HEK293 (cell line): ENCODE data around the gene ATXN1L.

ENCODE experiments used
- AEBP2 ChIP-seq: fragments of 450-650 bp; formaldehyde crosslinking; IDR thresholded peaks from 2 replicates; pipeline ENCODE4 v1.5.1; 2016; ENCODE audit warnings: missing biosample characterization, missing genetic modification characterization, borderline replicate concordance
- ATF2 ChIP-seq: fragments of 450-650 bp; formaldehyde crosslinking; IDR thresholded peaks from 2 replicates; pipeline ENCODE4 v1.5.1; 2016; ENCODE audit warnings: missing biosample characterization, missing genetic modification characterization, low read depth
- BCL6B ChIP-seq: fragments of 450-650 bp; formaldehyde crosslinking; IDR thresholded peaks from 2 replicates; pipeline ENCODE4 v1.5.1; 2017; ENCODE audit warnings: missing biosample characterization, missing genetic modification characterization
- HOXA7 ChIP-seq: sonication (generic); formaldehyde crosslinking; IDR thresholded peaks from 2 replicates; pipeline ENCODE4 v1.8.1; 2022; ENCODE audit warnings: missing genetic modification reagents, borderline replicate concordance
- HOXC10 ChIP-seq: sonication (generic); formaldehyde crosslinking; IDR thresholded peaks from 2 replicates; pipeline ENCODE4 v1.8.1; 2023; ENCODE audit warnings: mild to moderate bottlenecking, missing genetic modification reagents
- IKZF3 ChIP-seq: fragments of 450-650 bp; IDR thresholded peaks from 2 replicates; pipeline ENCODE4 v1.5.0; 2018; ENCODE audit warnings: missing biosample characterization, mild to moderate bottlenecking, missing genetic modification characterization, moderate library complexity
- KLF8 ChIP-seq: fragments of 450-650 bp; formaldehyde crosslinking; IDR thresholded peaks from 2 replicates; pipeline ENCODE4 v1.5.1; 2016; ENCODE audit warnings: missing biosample characterization, missing genetic modification characterization
- PRDM6 ChIP-seq: fragments of 450-650 bp; formaldehyde crosslinking; IDR thresholded peaks from 2 replicates; pipeline ENCODE4 v1.5.1; 2017; ENCODE audit warnings: missing biosample characterization, missing genetic modification characterization
- REPIN1 ChIP-seq: fragments of 450-650 bp; formaldehyde crosslinking; IDR thresholded peaks from 2 replicates; pipeline ENCODE4 v1.5.1; 2017; ENCODE audit warnings: missing biosample characterization, missing genetic modification characterization, low read depth
- SCRT1 ChIP-seq: fragments of 450-650 bp; formaldehyde crosslinking; IDR thresholded peaks from 2 replicates; pipeline ENCODE4 v1.5.1; 2016; ENCODE audit warnings: missing biosample characterization, missing genetic modification characterization, borderline replicate concordance
- SP7 ChIP-seq: fragments of 450-650 bp; formaldehyde crosslinking; IDR thresholded peaks from 2 replicates; pipeline ENCODE4 v1.5.1; 2016; ENCODE audit warnings: missing biosample characterization, missing genetic modification characterization
- ZBTB20 ChIP-seq: fragments of 450-650 bp; formaldehyde crosslinking; IDR thresholded peaks from 2 replicates; pipeline ENCODE4 v1.5.1; 2016; ENCODE audit warnings: missing biosample characterization, missing genetic modification characterization
- ZFHX2 ChIP-seq: fragments of 450-650 bp; formaldehyde crosslinking; conservative IDR thresholded peaks from 2 replicates; pipeline ENCODE4 v1.5.1; 2016; ENCODE audit warnings: missing biosample characterization, missing genetic modification characterization
- ZFP37 ChIP-seq: fragments of 450-650 bp; formaldehyde crosslinking; IDR thresholded peaks from 2 replicates; pipeline ENCODE4 v1.5.1; 2016; ENCODE audit warnings: missing biosample characterization, missing genetic modification characterization
- ZNF121 ChIP-seq: fragments of 450-650 bp; formaldehyde crosslinking; IDR thresholded peaks from 2 replicates; pipeline ENCODE4 v1.5.1; 2016; ENCODE audit warnings: missing biosample characterization, missing genetic modification characterization
- ZNF146 ChIP-seq: fragments of 450-650 bp; formaldehyde crosslinking; IDR thresholded peaks from 2 replicates; pipeline ENCODE4 v1.5.1; 2016; ENCODE audit warnings: missing biosample characterization, missing genetic modification characterization
- ZNF16 ChIP-seq: fragments of 450-650 bp; formaldehyde crosslinking; IDR thresholded peaks from 2 replicates; pipeline ENCODE4 v1.5.1; 2016; ENCODE audit warnings: low read depth, missing biosample characterization, missing genetic modification characterization
- ZNF202 ChIP-seq: fragments of 450-650 bp; formaldehyde crosslinking; IDR thresholded peaks from 2 replicates; pipeline ENCODE4 v1.5.1; 2016; ENCODE audit warnings: missing biosample characterization, missing genetic modification characterization, borderline replicate concordance
- ZNF221 ChIP-seq: fragments of 450-650 bp; formaldehyde crosslinking; IDR thresholded peaks from 2 replicates; pipeline ENCODE4 v1.5.1; 2017; ENCODE audit warnings: missing biosample characterization, missing genetic modification characterization, borderline replicate concordance
- ZNF501 ChIP-seq: fragments of 450-650 bp; formaldehyde crosslinking; IDR thresholded peaks from 2 replicates; pipeline ENCODE4 v1.5.1; 2016; ENCODE audit warnings: missing biosample characterization, missing genetic modification characterization
- ZNF514 ChIP-seq: fragments of 450-650 bp; formaldehyde crosslinking; IDR thresholded peaks from 2 replicates; pipeline ENCODE4 v1.5.1; 2016; ENCODE audit warnings: missing biosample characterization, missing genetic modification characterization
- ZNF529 ChIP-seq: fragments of 450-650 bp; formaldehyde crosslinking; IDR thresholded peaks from 2 replicates; pipeline ENCODE4 v1.5.1; 2017; ENCODE audit warnings: missing genetic modification characterization, missing biosample characterization; ENCODE audit not compliant: insufficient replicate concordance
- ZNF600 ChIP-seq: fragments of 450-650 bp; formaldehyde crosslinking; IDR thresholded peaks from 2 replicates; pipeline ENCODE4 v1.5.1; 2016; ENCODE audit warnings: missing biosample characterization, missing genetic modification characterization
- ZNF621 ChIP-seq: fragments of 450-650 bp; formaldehyde crosslinking; IDR thresholded peaks from 2 replicates; pipeline ENCODE4 v1.5.1; 2017; ENCODE audit warnings: missing biosample characterization, missing genetic modification characterization
- ZNF626 ChIP-seq: fragments of 450-650 bp; sonication (Bioruptor Pico); formaldehyde crosslinking; IDR thresholded peaks from 2 replicates; pipeline ENCODE4 v1.5.1; 2018; ENCODE audit warnings: missing biosample characterization, missing genetic modification characterization, inconsistent platforms
- ZNF660 ChIP-seq: fragments of 450-650 bp; IDR thresholded peaks from 2 replicates; pipeline ENCODE4 v1.5.1; 2018; ENCODE audit warnings: missing biosample characterization, mild to moderate bottlenecking, missing genetic modification characterization
- ZNF692 ChIP-seq: fragments of 450-650 bp; formaldehyde crosslinking; IDR thresholded peaks from 2 replicates; pipeline ENCODE4 v1.5.1; 2016; ENCODE audit warnings: missing biosample characterization, missing genetic modification characterization
- ZSCAN16 ChIP-seq: fragments of 450-650 bp; formaldehyde crosslinking; IDR thresholded peaks from 2 replicates; pipeline ENCODE4 v1.5.1; 2016; ENCODE audit warnings: missing biosample characterization, missing genetic modification characterization
- ZSCAN18 ChIP-seq: fragments of 450-650 bp; formaldehyde crosslinking; IDR thresholded peaks from 2 replicates; pipeline ENCODE4 v1.5.1; 2016; ENCODE audit warnings: missing biosample characterization, missing genetic modification characterization
- ZSCAN5A ChIP-seq: fragments of 450-650 bp; formaldehyde crosslinking; IDR thresholded peaks from 2 replicates; pipeline ENCODE4 v1.5.1; 2016; ENCODE audit warnings: missing biosample characterization, missing genetic modification characterization

The ATXN1L gene

GRCh38 chr16:71894921-71895678, 49.3 kb downstream of the ATXN1L start, which contains the start of gene IST1 (continued):
- TF ChIP-seq ZNF692 (tag by site-specific recombination) (peak; percentile 97), SP7 (tag by site-specific recombination) (peak; percentile 93), HOXA7 (CRISPR knock-in tag) (no peak), ZNF501 (tag by site-specific recombination) (peak; percentile 92), ZNF16 (no peak), ZNF621 (tag by site-specific recombination) (no peak), ZNF626 (no peak), ZSCAN18 (tag by site-specific recombination) (peak; percentile 89; the same call in 1 of the 2 replicates), IKZF3 (peak; percentile 93), SCRT1 (tag by site-specific recombination) (peak; percentile 16; the same call in 1 of the 2 replicates), ATF2 (tag by site-specific recombination) (no peak), ZSCAN5A (tag by site-specific recombination) (no peak), BCL6B (tag by site-specific recombination) (0 out of 2 replicates have a peak, but pooled peaks have one; percentile 11), ZNF221 (tag by site-specific recombination) (no peak), AEBP2 (tag by site-specific recombination) (no peak), ZNF514 (tag by site-specific recombination) (no peak), REPIN1 (0 out of 2 replicates have a peak, but pooled peaks have one; percentile 67), KLF8 (tag by site-specific recombination) (peak; percentile 82), ZFP37 (peak; percentile 82; the same call in 1 of the 2 replicates), ZNF202 (tag by site-specific recombination) (no peak), ZBTB20 (tag by site-specific recombination) (peak; percentile 89), ZNF146 (tag by site-specific recombination) (peak; percentile 13; the same call in 1 of the 2 replicates), ZNF529 (tag by site-specific recombination) (no peak), ZFHX2 (tag by site-specific recombination) (peak; percentile 89), PRDM6 (tag by site-specific recombination) (no peak), ZNF600 (tag by site-specific recombination) (peak; percentile 90), ZNF660 (tag by site-specific recombination) (peak; percentile 93), ZSCAN16 (tag by site-specific recombination) (no peak), ZNF121 (tag by site-specific recombination) (no peak), HOXC10 (no peak)
